Stomach (tissue), 9 donors: ENCODE data around the gene DGKQ. TPM values are rescaled to one million over a fixed set of nuclear protein-coding genes. Genes with fewer than 3 reads are reported as not detected.

Source experiments
- DNase-seq, 2 donors: peaks; one replicate each; pipeline versions ENCODE4 v3.0.0 to v3.0.0-alpha.2; 2013 to 2019
- H3K27ac ChIP-seq, 5 donors: fragments of 200-600 bp in 4 of 5; sonication (generic) in 4 of 5; one replicate each; pipeline ENCODE4 v1.5.1; 2013 to 2019; ENCODE audit warnings: mild to moderate bottlenecking in 1 of 5, moderate library complexity in 1 of 5
- H3K27me3 ChIP-seq, 3 donors: fragments of 200-600 bp; sonication (generic); one replicate each; pipeline ENCODE4 v1.5.1; 2017 to 2019; ENCODE audit warnings: mixed run types in 1 of 3
- H3K36me3 ChIP-seq, 4 donors: fragments of 200-600 bp; sonication (generic); 1 replicate in 3 of 4; 2 replicates in 1 of 4; pipeline ENCODE4 v1.5.1; 2016 to 2019
- H3K4me1 ChIP-seq, 4 donors: fragments of 200-600 bp; sonication (generic); one replicate each; pipeline ENCODE4 v1.5.1; 2016 to 2019
- H3K4me3 ChIP-seq, 4 donors: fragments of 200-600 bp; sonication (generic) in 3 of 4; one replicate each; pipeline ENCODE4 v1.5.1; 2016 to 2019; ENCODE audit warnings: mild to moderate bottlenecking in 1 of 4
- H3K9me3 ChIP-seq, 4 donors: fragments of 200-600 bp; sonication (generic); one replicate each; pipeline ENCODE4 v1.5.1; 2016 to 2019
- EP300 ChIP-seq: sonication (generic); formaldehyde crosslinking; IDR thresholded peaks from one replicate; pipeline ENCODE4 v1.6.1; 2017; ENCODE audit warnings: antibody characterized with exemption
- POLR2A ChIP-seq, 4 donors: fragments of 450-650 bp; IDR thresholded peaks; one replicate each; pipeline ENCODE4 v1.6.1; 2016; ENCODE audit warnings: antibody characterized with exemption in 4 of 4, control low read depth in 2 of 4, mild to moderate bottlenecking in 1 of 4, moderate library complexity in 1 of 4
- POLR2AphosphoS5 ChIP-seq, 3 donors: sonication (generic); formaldehyde crosslinking; IDR thresholded peaks; one replicate each; pipeline ENCODE4 v1.6.1; 2016; ENCODE audit warnings: antibody characterized with exemption in 3 of 3
- WGBS, 5 donors: extraction: QIAGEN DNeasy Blood & Tissue Kit in 3 of 5; methylation state at CpG; one replicate each; pipeline versions ENCODE4 v1.1.5 to v1.1.7; 2013 to 2018; 5-methylcytosine and 5-hydroxymethylcytosine counted together
- intact Hi-C: fragments of 100-400 bp; cut with DNase I; formaldehyde crosslinking; loops from one replicate; pipeline ENCODE4 v1.15.1; 2023; ENCODE audit warnings: low total_unique reads
- polyA plus RNA-seq, 3 donors: library from polyadenylated mRNA; stranded (reverse); fragments of 200-250 nt; gene quantifications; one replicate each; pipeline ENCODE4 v1.2.3, GENCODE V29; 2013
- total RNA-seq, 5 donors: library from RNA; depleted of rRNA; stranded (reverse); fragments of >200 nt; gene quantifications; one replicate each; pipeline versions ENCODE4 v1.1.0 to v1.2.3, GENCODE V29; 2014 to 2016
- TF ChIP-seq, protein P1 (sequence below), 7 experiments: fragments of 450-650 bp in 4 of 7; fragments of 200-600 bp in 3 of 7; sonication (generic) in 3 of 7; IDR thresholded peaks; one replicate each; pipeline ENCODE4 v1.5.1; 2016 to 2019; ENCODE audit warnings: antibody characterized with exemption in 7 of 7, control low read depth in 2 of 7, mild to moderate bottlenecking in 1 of 7
- donor health status: healthy with polysubstance abuse.
- donor health status: Bipolar disorder and iron deficiency.
- donor health status: healthy.

The DGKQ gene
- total and polyA plus RNA-seq, 8 donors = 3.8 to 176 (median 7.3) TPM

- Histone ChIP-seq H3K4me3 (no peak overlapping the region), H3K4me1 (peaks cover 30 to 60% (median 53%) of the 10 kb centered on the region in 4 donors), H3K36me3 (peaks cover 0 to 16% (median 8%) of the 10 kb centered on the region in 4 donors), H3K9me3 (no peaks in the 10 kb centered on the region), H3K27me3 (peaks cover 0 to 51% (median 34%) of the 10 kb centered on the region in 3 donors), H3K27ac (no peak overlapping the region)
- WGBS, 5 donors = 86 to 90% (median 90%) methylated on average over 20 to 23 of the region's 23 CpGs
- TF ChIP-seq POLR2AphosphoS5 (IDR thresholded peaks at IDR 0.05) (no peak), EP300 (no peak), POLR2A (IDR thresholded peaks at IDR 0.05) (no peak)
- TF ChIP-seq, protein P1, sequence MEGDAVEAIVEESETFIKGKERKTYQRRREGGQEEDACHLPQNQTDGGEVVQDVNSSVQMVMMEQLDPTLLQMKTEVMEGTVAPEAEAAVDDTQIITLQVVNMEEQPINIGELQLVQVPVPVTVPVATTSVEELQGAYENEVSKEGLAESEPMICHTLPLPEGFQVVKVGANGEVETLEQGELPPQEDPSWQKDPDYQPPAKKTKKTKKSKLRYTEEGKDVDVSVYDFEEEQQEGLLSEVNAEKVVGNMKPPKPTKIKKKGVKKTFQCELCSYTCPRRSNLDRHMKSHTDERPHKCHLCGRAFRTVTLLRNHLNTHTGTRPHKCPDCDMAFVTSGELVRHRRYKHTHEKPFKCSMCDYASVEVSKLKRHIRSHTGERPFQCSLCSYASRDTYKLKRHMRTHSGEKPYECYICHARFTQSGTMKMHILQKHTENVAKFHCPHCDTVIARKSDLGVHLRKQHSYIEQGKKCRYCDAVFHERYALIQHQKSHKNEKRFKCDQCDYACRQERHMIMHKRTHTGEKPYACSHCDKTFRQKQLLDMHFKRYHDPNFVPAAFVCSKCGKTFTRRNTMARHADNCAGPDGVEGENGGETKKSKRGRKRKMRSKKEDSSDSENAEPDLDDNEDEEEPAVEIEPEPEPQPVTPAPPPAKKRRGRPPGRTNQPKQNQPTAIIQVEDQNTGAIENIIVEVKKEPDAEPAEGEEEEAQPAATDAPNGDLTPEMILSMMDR (IDR thresholded peaks at IDR 0.05) = no peak
- intact Hi-C loops = no loop called here
- DNase-seq = no peak
These were observed 22.1 kb upstream of the DGKQ start for GRCh38 chr4:995311-996026.

GRCh38 chr4:993111-994029 lies 20.0 kb upstream of the DGKQ start, which contains the start of gene SLC26A1:
TSS of gene SLC26A1 (minus strand) at chr4:993404. CDS start at chr4:991703, 1,701 bp downstream.
- Histone ChIP-seq H3K36me3 (peaks cover 0 to 33% (median 21%) of the 10 kb centered on the region in 4 donors), H3K9me3 (no peaks in the 10 kb centered on the region), H3K4me3 (peak within 1 kb of the TSS in 3 of 4 donors; percentile 17 to 28 (median 19)), H3K27me3 (peaks cover 0 to 30% (median 18%) of the 10 kb centered on the region in 3 donors), H3K27ac (peak within 1 kb of the TSS; percentile 87 to 96 (median 93)), H3K4me1 (peaks cover 30 to 61% (median 56%) of the 10 kb centered on the region in 4 donors)
- TF ChIP-seq POLR2A (IDR thresholded peaks at IDR 0.05) (no peak), POLR2AphosphoS5 (IDR thresholded peaks at IDR 0.05) (no peak), EP300 (no peak)
- TF ChIP-seq, protein P1 (IDR thresholded peaks at IDR 0.05) = no peak
- 33 to 67% (median 50%) methylated on average over 8 to 37 of the region's 37 CpGs for WGBS, 5 donors
- DNase-seq = peak; percentile 60 to 85
- intact Hi-C loops = no loop called here

GRCh38 chr4:992297-993110 lies 19.1 kb upstream of the DGKQ start:
- WGBS, 5 donors = 25 to 54% (median 37%) methylated on average over 22 to 25 of the region's 25 CpGs
- intact Hi-C loops = no loop called here

More at GRCh38 chr4:992297-993110, 19.1 kb upstream of the DGKQ start:
- Histone ChIP-seq H3K4me1 (peaks cover 32 to 62% (median 57%) of the 10 kb centered on the region in 4 donors), H3K27ac (peak overlapping the region; percentile 87 to 96 (median 93)), H3K36me3 (peaks cover 0 to 33% (median 21%) of the 10 kb centered on the region in 4 donors), H3K4me3 (peak overlapping the region in 3 of 4 donors; percentile 17 to 28 (median 19)), H3K9me3 (no peaks in the 10 kb centered on the region), H3K27me3 (peaks cover 0 to 22% (median 10%) of the 10 kb centered on the region in 3 donors)
- peak; percentile 91 to 94 for DNase-seq
- TF ChIP-seq EP300 (no peak), POLR2AphosphoS5 (IDR thresholded peaks at IDR 0.05) (peak in 2 of 3 donors; percentile 90 to 91), POLR2A (IDR thresholded peaks at IDR 0.05) (peak in 1 of 4 donors; percentile 6)
- TF ChIP-seq, protein P1 (IDR thresholded peaks at IDR 0.05) = no peak
